HG03280 (cell line): Measurements from ENCODE around the gene BAZ2B.
"Not testable (repeated sequence)": the region's sequence is repeated elsewhere in the genome, so short reads cannot be mapped to it uniquely, and the experiment has no call there.

ENCODE experiments used
- ATAC-seq: cut with Tn5 transposase; IDR thresholded peaks from one replicate; pipeline ENCODE4 v1.9.1; 2021; ENCODE audit warnings: mild to moderate bottlenecking, moderate library complexity; ENCODE audit not compliant: unreplicated experiment

Gene BAZ2B, protein sequence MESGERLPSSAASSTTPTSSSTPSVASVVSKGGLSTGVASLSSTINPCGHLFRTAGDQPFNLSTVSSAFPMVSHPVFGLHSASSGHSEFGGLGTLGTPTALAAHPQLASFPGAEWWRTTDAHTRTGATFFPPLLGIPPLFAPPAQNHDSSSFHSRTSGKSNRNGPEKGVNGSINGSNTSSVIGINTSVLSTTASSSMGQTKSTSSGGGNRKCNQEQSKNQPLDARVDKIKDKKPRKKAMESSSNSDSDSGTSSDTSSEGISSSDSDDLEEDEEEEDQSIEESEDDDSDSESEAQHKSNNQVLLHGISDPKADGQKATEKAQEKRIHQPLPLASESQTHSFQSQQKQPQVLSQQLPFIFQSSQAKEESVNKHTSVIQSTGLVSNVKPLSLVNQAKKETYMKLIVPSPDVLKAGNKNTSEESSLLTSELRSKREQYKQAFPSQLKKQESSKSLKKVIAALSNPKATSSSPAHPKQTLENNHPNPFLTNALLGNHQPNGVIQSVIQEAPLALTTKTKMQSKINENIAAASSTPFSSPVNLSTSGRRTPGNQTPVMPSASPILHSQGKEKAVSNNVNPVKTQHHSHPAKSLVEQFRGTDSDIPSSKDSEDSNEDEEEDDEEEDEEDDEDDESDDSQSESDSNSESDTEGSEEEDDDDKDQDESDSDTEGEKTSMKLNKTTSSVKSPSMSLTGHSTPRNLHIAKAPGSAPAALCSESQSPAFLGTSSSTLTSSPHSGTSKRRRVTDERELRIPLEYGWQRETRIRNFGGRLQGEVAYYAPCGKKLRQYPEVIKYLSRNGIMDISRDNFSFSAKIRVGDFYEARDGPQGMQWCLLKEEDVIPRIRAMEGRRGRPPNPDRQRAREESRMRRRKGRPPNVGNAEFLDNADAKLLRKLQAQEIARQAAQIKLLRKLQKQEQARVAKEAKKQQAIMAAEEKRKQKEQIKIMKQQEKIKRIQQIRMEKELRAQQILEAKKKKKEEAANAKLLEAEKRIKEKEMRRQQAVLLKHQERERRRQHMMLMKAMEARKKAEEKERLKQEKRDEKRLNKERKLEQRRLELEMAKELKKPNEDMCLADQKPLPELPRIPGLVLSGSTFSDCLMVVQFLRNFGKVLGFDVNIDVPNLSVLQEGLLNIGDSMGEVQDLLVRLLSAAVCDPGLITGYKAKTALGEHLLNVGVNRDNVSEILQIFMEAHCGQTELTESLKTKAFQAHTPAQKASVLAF (N-terminal part only)

DNA sequence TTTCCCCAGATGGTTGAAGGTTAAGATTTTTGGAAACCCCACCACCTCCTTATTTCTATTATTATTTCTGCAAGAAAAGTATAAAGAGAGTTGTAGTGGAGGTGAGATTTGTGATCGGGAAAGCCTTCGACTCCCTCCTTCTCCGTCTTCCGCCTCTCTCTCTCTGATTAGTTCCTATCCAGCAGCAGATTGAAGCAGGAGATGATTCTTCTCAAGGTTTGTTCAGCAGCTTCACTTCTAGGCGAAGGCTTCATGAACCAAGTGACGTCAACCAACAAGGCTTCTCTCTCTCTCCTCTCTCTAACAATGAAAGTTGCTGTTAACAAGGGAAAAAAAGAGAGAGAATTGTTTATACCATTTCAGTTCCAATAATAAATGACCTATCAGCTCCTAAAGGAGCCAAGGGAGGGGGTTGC, at the start of gene BAZ2B:
Gene BAZ2B, minus strand, starts transcription at position 263 of the 416 bp plus-strand sequence. CDS start 137,829 bp downstream, outside the sequence.
- ATAC-seq = no peak

DNA sequence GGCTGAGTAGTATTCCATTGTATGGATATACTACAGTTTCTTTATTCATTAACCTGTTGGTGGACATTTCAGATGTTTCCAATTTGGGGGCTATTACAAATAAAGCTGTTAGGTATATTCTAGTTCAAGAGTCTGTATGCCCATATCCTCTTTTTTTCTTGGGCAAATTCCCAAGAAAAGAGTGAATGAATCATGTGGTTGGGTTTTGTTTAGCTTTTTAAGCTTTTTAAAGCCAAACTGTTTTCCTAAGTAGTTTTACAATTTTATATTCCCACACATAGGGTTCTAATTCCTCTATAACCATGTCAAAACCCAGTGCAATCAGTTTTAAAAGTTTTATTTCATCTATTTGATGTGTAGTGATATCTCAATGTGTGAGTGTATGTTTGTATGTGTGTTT, 44.9 kb upstream of the BAZ2B start:
- ATAC-seq = no peak

GRCh38 chr2:159658881-159659873, 42.8 kb upstream of the BAZ2B start:
- no peak for ATAC-seq

DNA sequence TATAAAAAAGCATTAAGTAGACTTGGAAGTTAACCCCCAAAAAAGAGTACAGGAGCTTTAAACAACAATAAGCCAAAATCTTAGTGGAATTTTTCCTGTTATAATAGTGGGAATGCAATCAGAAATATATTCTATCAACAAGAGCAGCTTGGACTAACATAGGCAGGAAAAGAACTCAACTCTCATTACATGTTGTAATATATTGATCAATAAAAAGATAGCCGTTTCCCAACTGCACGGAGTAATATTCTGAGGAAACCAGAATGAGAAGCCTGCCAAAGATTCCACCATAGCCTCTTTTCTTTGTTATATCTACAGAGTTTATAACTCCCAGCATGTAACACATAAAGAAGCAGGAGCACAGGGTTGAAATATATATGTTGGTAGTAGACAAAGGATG, 37.6 kb upstream of the BAZ2B start:
- no peak for ATAC-seq

- ATAC-seq = no peak
Observed at GRCh38 chr2:159651884-159652283, 35.5 kb upstream of the BAZ2B start.

GRCh38 chr2:159650574-159650973, 34.2 kb upstream of the BAZ2B start:
- no peak for ATAC-seq

- no peak for ATAC-seq
Observed at GRCh38 chr2:159648643-159649042, 32.3 kb upstream of the BAZ2B start.

GRCh38 chr2:159647667-159648066, 31.3 kb upstream of the BAZ2B start:
- no peak for ATAC-seq

- no peak for ATAC-seq
Observed at GRCh38 chr2:159640176-159640575, 23.8 kb upstream of the BAZ2B start.

- no peak for ATAC-seq
Observed at GRCh38 chr2:159639712-159640111, 23.4 kb upstream of the BAZ2B start.

DNA sequence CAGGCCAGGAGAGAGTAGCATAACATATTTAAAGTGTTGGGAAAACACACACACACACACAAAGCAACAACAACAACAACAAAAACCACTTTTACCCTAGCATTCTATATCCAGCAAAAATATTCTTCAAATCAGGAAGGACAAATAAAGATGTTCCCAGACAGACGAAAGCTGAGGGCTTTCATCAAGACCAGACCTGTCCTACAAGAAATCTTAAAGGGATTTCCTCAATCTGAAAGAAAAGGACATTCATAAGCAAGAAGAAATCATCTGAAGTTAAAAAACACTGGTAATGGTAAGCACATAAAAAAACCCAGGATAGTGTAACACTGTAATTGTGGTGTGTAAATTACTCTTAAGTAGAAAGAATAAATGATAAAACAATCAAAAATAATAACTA, 22.7 kb upstream of the BAZ2B start:
- no peak for ATAC-seq

DNA sequence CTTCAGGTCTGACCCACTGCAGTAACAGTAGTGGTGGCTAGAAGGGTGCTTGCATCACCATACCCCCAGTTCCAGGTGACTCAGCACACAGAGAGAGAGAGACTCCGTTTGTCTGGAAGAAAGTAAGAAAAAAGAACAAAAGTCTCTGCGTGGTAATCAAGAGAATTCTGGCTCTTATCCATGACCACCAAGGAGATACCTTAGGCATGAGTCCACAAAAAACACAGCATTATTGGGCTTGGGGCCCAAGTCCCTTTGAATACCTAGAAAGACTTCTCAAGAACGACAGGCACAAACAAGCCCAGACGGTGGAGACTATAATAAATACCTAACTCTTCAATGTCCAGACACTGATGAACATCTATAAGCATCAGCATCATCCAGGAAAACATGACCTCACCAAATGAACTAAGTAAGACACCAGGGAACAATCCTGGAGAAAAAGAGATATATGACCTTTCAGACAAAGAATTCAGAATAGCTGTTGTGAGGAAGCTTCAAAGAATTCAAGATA, 21.7 kb upstream of the BAZ2B start:
- no peak for ATAC-seq

GRCh38 chr2:159637240-159637639, 20.9 kb upstream of the BAZ2B start:
- no peak for ATAC-seq

GRCh38 chr2:159635006-159635789, 18.9 kb upstream of the BAZ2B start:
- ATAC-seq = no peak

DNA sequence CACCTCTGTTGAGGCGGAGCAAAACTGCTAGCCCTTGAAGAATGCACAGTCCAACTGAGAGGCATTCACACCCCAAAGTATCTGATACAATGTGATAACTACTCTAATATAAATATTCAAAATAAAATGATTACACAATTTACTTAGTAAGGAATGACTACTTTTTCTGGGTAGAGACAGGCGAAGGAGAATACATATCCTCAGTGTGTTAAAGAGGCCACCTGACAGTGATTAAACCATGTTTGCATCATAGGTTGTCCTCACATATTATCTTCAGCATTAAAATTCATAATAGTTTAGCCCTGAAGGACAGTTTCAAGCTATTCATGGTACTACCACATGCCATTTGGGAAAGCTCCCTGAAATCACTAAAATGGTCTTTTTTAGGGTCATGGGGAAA, 16.9 kb upstream of the BAZ2B start:
- ATAC-seq = no peak

- not testable (repeated sequence) for ATAC-seq
Observed at GRCh38 chr2:159625628-159626027, 9.3 kb upstream of the BAZ2B start.

- ATAC-seq = no peak
Observed at GRCh38 chr2:159623436-159623835, 7.1 kb upstream of the BAZ2B start.

DNA sequence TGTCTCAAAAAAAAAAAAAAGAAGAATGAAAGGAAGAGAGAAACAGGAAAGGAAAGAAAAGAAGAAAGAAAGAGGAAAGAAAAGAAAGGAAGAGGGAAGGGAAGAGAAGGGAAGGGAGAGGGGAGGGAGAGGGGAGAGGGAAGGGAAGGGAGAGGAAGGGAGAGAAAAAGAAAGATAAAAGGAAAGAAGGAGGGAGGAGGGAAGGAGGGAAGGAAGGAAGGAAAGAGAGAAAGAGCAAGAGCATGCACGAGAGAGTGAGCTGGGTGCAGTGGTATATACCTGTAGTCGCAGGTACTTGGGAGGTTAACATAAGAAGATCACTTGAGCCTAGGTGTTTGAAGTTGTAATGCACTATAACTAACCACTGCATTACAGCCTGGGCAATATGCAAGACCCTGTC, 6.6 kb upstream of the BAZ2B start:
- no peak for ATAC-seq

GRCh38 chr2:159620796-159621195, 4.4 kb upstream of the BAZ2B start:
- ATAC-seq = no peak
